LNCAP (cell line): Measurements from ENCODE around the gene ALS2CL.

ENCODE experiments used
- CTCF ChIP-seq: fragments of 450-650 bp; IDR thresholded peaks from 2 replicates; pipeline ENCODE4 v1.5.1; 2017; ENCODE audit warnings: mild to moderate bottlenecking

Gene ALS2CL

GRCh38 chr3:46713050-46713897 is 19.8 kb upstream of the ALS2CL start:
- no peak for TF ChIP-seq CTCF

GRCh38 chr3:46712191-46713049 is 18.9 kb upstream of the ALS2CL start:
- no peak for TF ChIP-seq CTCF

GRCh38 chr3:46711760-46712159 is 18.3 kb upstream of the ALS2CL start:
- no peak for TF ChIP-seq CTCF

- TF ChIP-seq CTCF = no peak
These were observed 17.8 kb upstream of the ALS2CL start for GRCh38 chr3:46711305-46711704.

GRCh38 chr3:46710671-46711295 is 17.3 kb upstream of the ALS2CL start:
- TF ChIP-seq CTCF = no peak

- TF ChIP-seq CTCF = no peak
These were observed 16.8 kb upstream of the ALS2CL start for GRCh38 chr3:46710229-46710628.

- TF ChIP-seq CTCF = no peak
These were observed 16.2 kb upstream of the ALS2CL start for GRCh38 chr3:46709721-46710120.
